Stimulated activated CD4-positive, alpha-beta T cell treated with anti-CD3 and anti-CD28 coated beads, Interleukin-1b, Interleukin-23, amount 100 ng/mL, for 24 hours (primary cell): ENCODE results near the gene AP4B1.

Experiments
- DNase-seq, 4 experiments: peaks; one replicate each; pipeline ENCODE4 v3.0.0-alpha.2; 2020; ENCODE audit warnings: low read depth in 4 of 4, low spot score in 1 of 4

AP4B1 gene

GRCh38 chr1:113930499-113931161 lies 26.0 kb upstream of the AP4B1 start:
- DNase-seq: peak in 3 of 4 experiments; percentile 22 to 48 (median 35)

GRCh38 chr1:113929750-113930498 lies 25.3 kb upstream of the AP4B1 start:
- peak; percentile 26 to 51 (median 36) for DNase-seq

- DNase-seq: peak; percentile 77 to 89 (median 84)
Observed at GRCh38 chr1:113928941-113929749, 24.5 kb upstream of the AP4B1 start, which contains the start of gene HIPK1. Gene HIPK1 (plus strand): TSS chr1:113929324.

DNA sequence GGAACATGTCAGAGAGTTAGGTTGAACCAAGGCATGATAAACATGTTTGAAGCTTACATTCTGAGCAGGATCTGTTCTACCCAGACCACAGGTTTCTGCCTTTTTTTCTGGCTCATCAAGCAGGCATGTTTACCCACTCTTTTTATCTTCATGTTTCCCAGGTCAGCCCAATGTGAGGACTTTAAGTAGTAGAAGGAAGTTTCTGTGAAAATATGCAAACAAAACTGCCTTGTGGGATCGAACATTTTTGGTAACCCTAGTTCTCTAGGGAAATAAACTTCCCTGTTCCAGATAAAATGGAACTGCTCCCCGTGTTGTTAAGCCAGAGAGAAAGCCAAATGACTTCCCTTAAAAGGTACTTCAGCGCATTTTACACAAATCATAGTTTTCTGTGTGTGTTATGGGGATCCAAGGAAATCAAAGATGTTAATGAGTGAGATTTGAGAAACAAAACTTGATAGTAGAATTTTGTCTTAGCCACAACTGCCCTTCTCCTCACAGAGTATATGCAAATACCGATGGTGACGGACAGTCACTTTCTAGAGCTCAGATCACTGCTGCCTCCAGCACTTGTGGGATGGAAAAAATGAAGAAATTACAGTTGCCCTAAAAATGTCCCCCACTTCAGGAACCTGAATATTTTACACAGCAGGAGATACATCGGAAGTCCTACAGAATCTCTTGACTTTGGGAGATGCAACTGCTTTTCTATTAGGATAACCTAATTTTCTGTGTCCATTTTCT lies 23.8 kb upstream of the AP4B1 start:
- no peak for DNase-seq

GRCh38 chr1:113924473-113924872 lies 19.9 kb upstream of the AP4B1 start:
- DNase-seq: no peak

- DNase-seq: no peak
Observed at GRCh38 chr1:113922957-113923356, 18.4 kb upstream of the AP4B1 start.

- DNase-seq: no peak
Observed at GRCh38 chr1:113918243-113918642, 13.6 kb upstream of the AP4B1 start.

DNA sequence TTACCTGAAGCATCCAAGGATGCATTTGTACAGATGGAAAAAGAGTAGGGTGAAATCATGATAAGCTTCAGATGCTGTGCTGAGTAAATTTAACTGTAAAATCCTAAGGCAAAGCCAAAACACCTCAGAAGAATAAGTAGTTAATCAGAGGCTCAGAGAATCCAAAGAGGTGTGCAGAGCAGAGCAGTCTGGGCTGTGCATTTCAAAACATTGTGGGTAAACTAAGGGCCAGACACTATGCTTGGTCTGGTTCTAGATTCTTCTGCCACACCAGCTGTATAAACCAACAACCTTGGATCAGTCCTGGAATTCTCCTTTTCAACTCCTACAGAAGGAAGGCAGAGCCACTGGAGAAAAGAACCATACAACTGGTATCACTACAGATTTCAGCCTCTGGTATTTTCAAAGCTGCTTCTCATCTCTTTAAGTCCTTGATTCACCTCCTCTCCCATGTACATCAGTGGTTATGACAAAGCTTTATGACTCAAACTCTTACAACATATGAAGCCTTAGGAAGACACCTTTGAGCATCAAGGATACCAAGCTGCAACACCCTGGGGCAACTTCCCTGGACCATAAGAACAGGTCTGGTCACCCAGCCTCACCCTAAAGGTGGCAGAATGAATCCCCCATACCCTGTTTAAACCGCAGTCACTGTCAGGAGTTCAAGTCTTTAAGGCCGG lies 12.9 kb upstream of the AP4B1 start:
- DNase-seq: no peak

GRCh38 chr1:113916974-113917373 lies 12.4 kb upstream of the AP4B1 start:
- DNase-seq: no peak

GRCh38 chr1:113913887-113914664 lies 9.5 kb upstream of the AP4B1 start:
- no peak for DNase-seq

- DNase-seq: no peak
Observed at GRCh38 chr1:113913312-113913668, 8.7 kb upstream of the AP4B1 start.

DNA sequence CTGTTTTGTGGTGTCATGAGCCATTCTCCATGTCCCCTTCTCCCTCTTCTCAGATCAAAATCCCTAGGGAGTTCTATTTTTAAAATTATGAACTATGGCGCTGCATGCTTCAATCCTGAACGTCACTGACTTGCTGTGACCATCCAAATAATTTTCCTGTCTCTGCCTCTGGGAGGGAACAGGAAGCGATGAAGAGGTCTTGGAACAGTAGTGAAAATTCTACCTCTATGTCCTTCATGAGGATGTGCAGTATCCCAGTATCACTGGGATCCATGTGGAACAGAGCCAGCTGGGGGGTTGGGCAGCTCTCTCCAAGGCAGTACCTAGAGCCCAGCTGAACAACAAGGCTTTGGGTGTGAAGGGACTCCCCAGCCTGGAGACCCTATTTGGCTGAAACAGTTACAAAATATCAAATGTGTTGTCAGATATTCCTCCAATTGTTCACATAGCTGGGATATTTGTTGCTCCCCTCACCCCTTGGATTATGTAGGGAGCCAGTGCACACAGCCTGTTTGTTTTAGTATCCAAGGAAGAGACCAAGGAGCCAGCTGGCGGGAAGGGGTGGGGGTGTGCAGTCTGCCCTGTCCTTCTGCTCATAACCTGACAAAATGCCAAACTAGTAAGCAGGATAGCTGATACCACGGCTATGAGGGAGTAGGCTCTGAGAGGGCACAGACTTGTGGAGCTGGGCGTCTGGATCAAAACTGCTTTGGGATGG lies 8.2 kb upstream of the AP4B1 start:
- DNase-seq: no peak

DNA sequence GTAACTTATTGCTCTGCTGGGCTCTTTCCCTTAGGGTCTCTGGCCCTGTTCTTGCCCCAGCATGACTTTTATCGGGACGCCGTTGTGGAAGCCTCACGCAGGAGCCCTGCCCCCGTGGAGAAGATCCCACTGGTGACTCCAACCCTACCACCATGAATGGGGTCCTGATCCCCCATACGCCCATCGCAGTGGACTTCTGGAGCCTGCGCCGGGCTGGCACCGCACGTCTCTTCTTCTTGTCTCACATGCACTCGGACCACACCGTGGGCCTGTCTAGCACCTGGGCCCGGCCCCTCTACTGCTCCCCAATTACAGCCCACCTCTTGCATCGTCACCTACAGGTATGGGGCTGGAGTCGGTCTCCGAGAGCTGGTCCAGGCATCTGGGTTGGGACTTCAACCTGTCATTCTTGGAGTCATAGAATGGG lies 849 bp upstream of the AP4B1 start:
- peak in 2 of 4 experiments; percentile 7 to 13 for DNase-seq

GRCh38 chr1:113904293-113904673 lies 316 bp downstream of the AP4B1 start:
- DNase-seq: no peak

GRCh38 chr1:113903501-113904292 lies 902 bp downstream of the AP4B1 start:
- no peak for DNase-seq

GRCh38 chr1:113901191-113901590 lies 3.4 kb downstream of the AP4B1 start:
- DNase-seq: no peak

- no peak for DNase-seq
Observed at GRCh38 chr1:113899111-113899510, 5.5 kb downstream of the AP4B1 start.

- DNase-seq: no peak
Observed at GRCh38 chr1:113898241-113898814, 6.3 kb downstream of the AP4B1 start.
